Esophagus squamous epithelium (tissue), 5 donors: ENCODE measurements around the gene DENND1A. TPM values are rescaled to one million over a fixed set of nuclear protein-coding genes. Genes with fewer than 3 reads are reported as not detected.

Experiments
- DNase-seq: peaks from one replicate; lab custom pipeline; 2025; lab: John Stamatoyannopoulos, UW
- H3K27ac ChIP-seq, 4 donors: fragments of 200-600 bp; sonication (generic); one replicate each; pipeline ENCODE4 v1.5.1; 2016 to 2019; ENCODE audit warnings: mild to moderate bottlenecking in 1 of 4
- H3K27me3 ChIP-seq, 4 donors: fragments of 200-600 bp; sonication (generic); 1 replicate in 3 of 4; 2 replicates in 1 of 4; pipeline versions ENCODE4 v1.5.1 to v1.6.0; 2017 to 2021; ENCODE audit warnings: antibody characterized with exemption in 1 of 4
- H3K36me3 ChIP-seq, 3 donors: fragments of 200-600 bp; sonication (generic); one replicate each; pipeline ENCODE4 v1.5.1; 2016 to 2019
- H3K4me1 ChIP-seq, 3 donors: fragments of 200-600 bp; sonication (generic); one replicate each; pipeline ENCODE4 v1.5.1; 2017 to 2019
- H3K4me3 ChIP-seq, 4 donors: fragments of 200-600 bp; sonication (generic); 1 replicate in 3 of 4; 2 replicates in 1 of 4; pipeline ENCODE4 v1.5.1; 2016 to 2019; ENCODE audit warnings: mild to moderate bottlenecking in 2 of 4, moderate library complexity in 1 of 4
- H3K9me3 ChIP-seq, 3 donors: fragments of 200-600 bp; sonication (generic); one replicate each; pipeline ENCODE4 v1.5.1; 2016 to 2019
- CTCF ChIP-seq, 6 experiments: fragments of 450-650 bp in 4 of 6; fragments of 200-600 bp in 2 of 6; sonication (generic) in 2 of 6; IDR thresholded peaks; one replicate each; pipeline ENCODE4 v1.5.1; 2016 to 2019; ENCODE audit warnings: antibody characterized with exemption in 6 of 6, mild to moderate bottlenecking in 4 of 6, moderate library complexity in 4 of 6
- POLR2A ChIP-seq, 4 donors: fragments of 450-650 bp; IDR thresholded peaks; one replicate each; pipeline ENCODE4 v1.6.1; 2017; ENCODE audit warnings: antibody characterized with exemption in 4 of 4, mild to moderate bottlenecking in 4 of 4, moderate library complexity in 3 of 4
- WGBS, 2 donors: methylation state at CpG; one replicate each; pipeline ENCODE4 v1.1.5; 2018; 5-methylcytosine and 5-hydroxymethylcytosine counted together
- intact Hi-C: fragments of 100-400 bp; cut with DNase I; formaldehyde crosslinking; loops from one replicate; pipeline ENCODE4 v1.15.0; 2022
- total RNA-seq, 4 donors: library from RNA; depleted of rRNA; stranded (reverse); fragments of >200 nt; gene quantifications; one replicate each; pipeline ENCODE4 v1.1.0, GENCODE V29; 2016
- donor health status: DM: yes; HTN: yes; CAD: no.

DENND1A gene
- total RNA-seq, 4 donors from 2014 or later = 5.3 to 16.0 (median 12.9) TPM

GRCh38 chr9:123645762-123646161 is 284.2 kb downstream of the DENND1A start:
- no peak for DNase-seq
- Histone ChIP-seq H3K4me1 (peaks cover 0 to 11% (median 0%) of the 10 kb centered on the region in 3 donors), H3K27me3 (no peaks in the 10 kb centered on the region), H3K4me3 (no peak overlapping the region), H3K36me3 (peaks cover 0 to 18% (median 0%) of the 10 kb centered on the region in 3 donors), H3K27ac (no peak overlapping the region), H3K9me3 (no peaks in the 10 kb centered on the region)
- WGBS, 2 donors = 82 to 91% methylated on average over 9 of the region's 9 CpGs
- no peak for TF ChIP-seq POLR2A (IDR thresholded peaks at IDR 0.05)
- no peak for TF ChIP-seq CTCF (IDR thresholded peaks at IDR 0.05)
- intact Hi-C loops = no loop called here

- 86 to 89% methylated on average over 4 of the region's 4 CpGs for WGBS, 2 donors
- peaks cover 0 to 15% (median 0%) of the 10 kb centered on the region in 3 donors for H3K4me1 ChIP-seq
- H3K27ac ChIP-seq = no peak overlapping the region
- no peak for DNase-seq
- no peaks in the 10 kb centered on the region for H3K27me3 ChIP-seq
- H3K4me3 ChIP-seq = no peak overlapping the region
- TF ChIP-seq CTCF (IDR thresholded peaks at IDR 0.05) (no peak), POLR2A (IDR thresholded peaks at IDR 0.05) (no peak)
- H3K36me3 ChIP-seq = peaks cover 0 to 12% (median 0%) of the 10 kb centered on the region in 3 donors
- no peaks in the 10 kb centered on the region for H3K9me3 ChIP-seq
- intact Hi-C loops = no loop called here
Observed at GRCh38 chr9:123645126-123645525, 284.8 kb downstream of the DENND1A start.

GRCh38 chr9:123643518-123643917 is 286.4 kb downstream of the DENND1A start:
- 87 to 90% methylated on average over 9 of the region's 9 CpGs for WGBS, 2 donors
- no peak for DNase-seq
- Histone ChIP-seq H3K27me3 (no peaks in the 10 kb centered on the region), H3K4me1 (peaks cover 0 to 16% (median 0%) of the 10 kb centered on the region in 3 donors), H3K9me3 (no peaks in the 10 kb centered on the region), H3K27ac (no peak overlapping the region), H3K4me3 (no peak overlapping the region), H3K36me3 (peaks cover 0 to 9% (median 0%) of the 10 kb centered on the region in 3 donors)
- TF ChIP-seq CTCF (IDR thresholded peaks at IDR 0.05) (no peak), POLR2A (IDR thresholded peaks at IDR 0.05) (no peak)
- intact Hi-C loops = no loop called here

GRCh38 chr9:123642291-123643278 is 287.3 kb downstream of the DENND1A start:
- no peaks in the 10 kb centered on the region for H3K9me3 ChIP-seq
- WGBS, 2 donors = 56 to 78% methylated on average over 7 to 10 of the region's 12 CpGs
- no peaks in the 10 kb centered on the region for H3K27me3 ChIP-seq
- H3K4me1 ChIP-seq = peaks cover 0 to 23% (median 0%) of the 10 kb centered on the region in 3 donors
- H3K36me3 ChIP-seq = peaks cover 0 to 9% (median 0%) of the 10 kb centered on the region in 3 donors
- no peak for TF ChIP-seq CTCF (IDR thresholded peaks at IDR 0.05)
- TF ChIP-seq POLR2A (IDR thresholded peaks at IDR 0.05) = no peak
- DNase-seq = no peak
- no peak overlapping the region for H3K4me3 ChIP-seq
- H3K27ac ChIP-seq = peak overlapping the region in 2 of 4 donors; percentile 18 to 33
- intact Hi-C loops = no loop called here

GRCh38 chr9:123640792-123641222 is 289.1 kb downstream of the DENND1A start:
- H3K4me1 ChIP-seq = peaks cover 0 to 33% (median 0%) of the 10 kb centered on the region in 3 donors
- no peak overlapping the region for H3K27ac ChIP-seq
- 65 to 81% methylated on average over 3 to 4 of the region's 4 CpGs for WGBS, 2 donors
- no peaks in the 10 kb centered on the region for H3K9me3 ChIP-seq
- no peak for TF ChIP-seq CTCF (IDR thresholded peaks at IDR 0.05)
- no peak for TF ChIP-seq POLR2A (IDR thresholded peaks at IDR 0.05)
- intact Hi-C loops = no loop called here
- no peaks in the 10 kb centered on the region for H3K36me3 ChIP-seq
- no peak for DNase-seq
- H3K4me3 ChIP-seq = no peak overlapping the region
- no peaks in the 10 kb centered on the region for H3K27me3 ChIP-seq
